HG03520 (cell line): Measurements from ENCODE around the gene KCTD7.
A peak's percentile ranks its signal among the peaks of the same experiment; 100 is the strongest.
"Not testable (repeated sequence)": the region's sequence is repeated elsewhere in the genome, so short reads cannot be mapped to it uniquely, and the experiment has no call there.

Source experiments
- ATAC-seq: cut with Tn5 transposase; IDR thresholded peaks from one replicate; pipeline ENCODE4 v1.9.1; 2021; ENCODE audit warnings: mild to moderate bottlenecking, moderate library complexity; ENCODE audit not compliant: unreplicated experiment

Gene KCTD7

DNA sequence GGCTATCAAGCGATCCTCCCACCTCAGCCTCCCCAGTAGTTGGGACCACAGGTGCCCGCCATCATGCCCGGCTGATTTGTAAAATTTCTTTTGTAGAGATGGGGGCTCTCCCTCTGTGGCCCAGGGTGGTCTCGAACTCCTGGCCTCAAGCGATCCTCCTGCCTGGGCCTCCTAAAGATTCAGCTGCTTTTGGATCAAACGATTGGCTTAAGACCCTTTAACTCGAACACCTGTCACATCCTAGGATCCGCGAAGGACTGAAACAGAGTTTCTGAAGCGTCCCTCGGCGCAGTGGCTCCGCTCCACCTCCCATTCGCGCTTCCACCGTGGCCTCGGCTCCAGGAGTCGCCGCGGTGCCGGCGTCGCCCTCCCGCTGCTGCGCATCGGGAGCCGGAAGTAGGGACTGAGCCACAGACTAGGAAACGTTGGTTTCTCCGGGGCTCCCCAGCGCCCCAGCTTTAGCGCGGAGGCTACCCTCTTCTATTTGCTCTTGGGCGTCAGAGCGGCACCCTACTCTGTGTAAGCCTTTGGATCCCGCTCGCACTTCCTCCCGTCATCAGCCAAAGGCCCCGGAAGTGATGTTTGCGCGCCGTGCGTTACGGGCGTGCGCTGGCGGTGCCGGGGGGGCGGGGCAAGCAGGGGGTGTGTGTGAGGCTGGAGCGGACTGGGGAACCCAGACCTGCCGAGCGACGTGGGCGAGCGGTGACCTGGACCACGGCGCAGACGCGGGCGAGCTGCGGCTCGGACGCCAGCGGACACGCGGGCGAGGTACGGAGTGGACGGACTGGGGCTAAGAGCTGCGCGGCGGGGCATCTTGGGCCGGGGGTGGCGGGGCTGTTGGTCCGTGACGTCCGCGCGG, 53.0 kb downstream of the KCTD7 start:
- ATAC-seq: peak; percentile 90

DNA sequence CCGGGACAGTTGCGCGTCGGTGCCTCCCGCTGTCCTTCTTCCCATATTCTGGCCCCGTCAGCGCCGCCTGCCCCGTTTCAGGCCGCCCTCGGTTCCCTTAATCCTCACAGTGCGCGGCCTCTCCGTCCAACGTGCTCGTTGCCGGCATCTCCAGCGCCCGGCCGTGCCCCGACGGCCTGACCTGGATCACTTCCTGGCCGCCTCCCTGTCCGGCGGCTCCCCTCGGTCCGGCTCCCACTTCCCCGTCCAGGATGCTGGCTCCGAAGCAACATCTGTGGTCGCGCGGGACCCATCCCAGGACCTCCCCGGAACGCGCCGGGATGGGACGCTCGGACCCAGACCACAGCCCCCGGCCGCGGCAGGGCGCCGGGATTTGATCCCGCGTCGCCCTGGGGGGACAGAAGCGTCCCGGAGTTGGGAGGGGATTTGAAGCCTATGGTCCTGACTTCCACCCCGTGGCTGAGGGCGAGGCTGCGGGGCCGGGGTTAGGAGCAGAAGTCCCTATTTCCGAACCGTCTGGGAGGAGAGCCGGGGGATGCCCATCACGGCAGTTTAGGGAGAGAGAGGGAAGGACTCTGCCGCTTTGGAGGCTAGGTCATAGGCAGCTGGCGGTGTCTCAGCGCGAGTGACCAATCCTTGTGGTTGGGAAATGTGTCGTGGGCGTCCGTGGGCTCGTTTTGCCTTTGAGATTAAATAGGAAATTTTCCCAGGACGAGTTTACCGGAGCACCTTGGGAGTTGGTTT, 53.8 kb downstream of the KCTD7 start:
- ATAC-seq: peak; percentile 17

DNA sequence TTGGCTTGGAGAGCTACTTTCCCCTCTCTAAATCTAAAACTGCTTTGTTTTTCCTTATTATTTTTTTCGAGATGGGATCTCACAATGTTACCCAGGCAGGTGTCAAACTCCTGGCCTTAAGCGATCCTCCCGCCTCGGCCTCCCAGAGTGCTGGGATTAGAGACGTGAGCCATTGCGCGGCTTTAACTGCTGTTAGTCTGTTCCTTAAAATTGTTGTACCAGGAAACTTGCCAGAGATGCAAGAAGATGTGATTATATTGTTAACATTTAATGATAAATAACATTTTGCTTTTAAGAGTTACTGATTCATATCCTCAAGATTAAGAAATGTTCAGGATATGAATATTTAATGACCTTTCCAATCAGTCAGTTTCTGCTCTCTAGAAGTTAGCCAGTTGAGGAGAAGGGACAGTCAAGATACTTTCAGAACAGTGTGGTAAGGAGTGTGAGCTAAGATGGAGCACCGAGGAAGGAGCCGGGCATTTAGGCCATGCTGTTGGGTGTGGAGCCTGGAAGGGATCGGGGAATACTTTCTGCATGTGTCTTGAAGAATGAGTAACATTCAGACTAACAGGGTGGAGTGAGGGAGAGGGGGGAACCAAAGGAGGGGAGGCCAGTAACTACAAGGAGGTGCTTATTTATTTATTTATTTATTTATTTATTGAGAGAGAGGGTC, 54.6 kb downstream of the KCTD7 start:
- ATAC-seq: not testable (repeated sequence)

DNA sequence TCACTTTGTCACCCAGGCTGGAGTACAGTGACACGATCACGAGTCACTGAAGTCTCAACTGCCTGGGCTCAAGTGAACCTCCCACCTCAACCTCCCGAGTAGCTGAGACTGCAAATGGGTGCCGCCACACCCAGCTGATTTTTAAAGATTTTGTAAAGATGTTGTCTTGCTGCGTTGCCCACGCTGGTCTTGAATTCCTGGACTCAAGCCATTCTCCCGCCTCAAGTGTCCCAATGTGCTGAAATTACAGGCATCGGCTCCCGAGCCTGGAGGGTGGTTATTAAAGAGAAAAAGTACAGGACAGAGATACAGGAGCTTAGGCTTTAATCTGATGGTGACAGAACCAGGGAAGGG, 55.1 kb downstream of the KCTD7 start:
- no peak for ATAC-seq

DNA sequence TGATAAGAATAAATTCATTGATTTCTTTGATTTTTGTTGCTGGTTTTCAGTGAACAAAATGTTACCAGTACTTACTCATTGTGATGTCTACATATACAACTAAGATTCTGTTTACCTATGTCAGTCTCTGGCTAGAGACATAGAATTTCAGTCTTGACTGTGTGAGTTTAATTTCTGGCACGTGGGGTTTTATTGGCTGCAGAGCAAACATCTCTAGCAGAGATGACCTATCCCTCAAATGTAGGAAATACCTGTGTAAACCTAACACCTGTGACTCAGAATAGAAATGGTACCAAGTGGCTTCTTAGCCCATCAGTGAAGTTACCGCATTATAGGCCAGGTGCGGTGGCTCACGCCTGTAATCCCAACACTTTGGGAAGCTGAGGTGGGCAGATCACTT, 57.0 kb downstream of the KCTD7 start:
- not testable (repeated sequence) for ATAC-seq

DNA sequence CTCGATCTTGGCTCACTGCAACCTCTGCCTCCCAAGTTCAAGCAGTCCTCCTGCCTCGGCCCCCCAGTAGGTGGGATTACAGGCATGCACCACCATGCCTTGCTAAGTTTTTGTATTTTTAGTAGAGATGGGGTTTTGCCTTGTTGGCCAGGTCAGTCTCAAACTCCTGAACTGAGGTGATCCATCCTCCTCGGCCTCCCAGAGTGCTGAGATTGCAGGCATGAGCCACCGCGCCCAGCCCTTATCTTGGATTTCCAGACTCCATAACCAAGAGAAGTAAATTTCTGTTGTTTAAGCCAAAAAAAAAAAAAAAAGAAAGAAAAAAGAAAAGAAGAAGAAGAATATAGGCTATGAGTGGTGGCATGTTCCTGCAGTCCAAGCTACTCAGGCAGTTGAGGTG, 58.5 kb downstream of the KCTD7 start:
- no peak for ATAC-seq

DNA sequence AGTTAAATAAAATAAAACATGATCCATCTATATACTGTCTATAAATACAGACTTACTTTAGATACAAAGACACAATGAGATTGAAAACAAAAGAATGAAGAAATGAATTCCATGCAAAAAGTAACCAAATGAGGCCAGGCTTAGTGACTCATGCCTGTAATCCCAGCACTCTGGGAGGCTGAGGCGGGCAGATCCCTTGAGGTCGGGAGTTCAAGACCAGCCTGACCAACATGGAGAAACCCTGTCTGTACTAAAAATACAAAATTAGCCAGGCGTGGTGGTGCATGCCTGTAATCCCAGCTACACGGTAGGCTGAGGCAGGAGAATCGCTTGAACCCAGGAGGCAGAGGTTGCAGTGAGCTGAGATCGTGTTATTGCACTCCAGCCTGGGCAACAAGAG, 59.0 kb downstream of the KCTD7 start:
- ATAC-seq: not testable (repeated sequence)

DNA sequence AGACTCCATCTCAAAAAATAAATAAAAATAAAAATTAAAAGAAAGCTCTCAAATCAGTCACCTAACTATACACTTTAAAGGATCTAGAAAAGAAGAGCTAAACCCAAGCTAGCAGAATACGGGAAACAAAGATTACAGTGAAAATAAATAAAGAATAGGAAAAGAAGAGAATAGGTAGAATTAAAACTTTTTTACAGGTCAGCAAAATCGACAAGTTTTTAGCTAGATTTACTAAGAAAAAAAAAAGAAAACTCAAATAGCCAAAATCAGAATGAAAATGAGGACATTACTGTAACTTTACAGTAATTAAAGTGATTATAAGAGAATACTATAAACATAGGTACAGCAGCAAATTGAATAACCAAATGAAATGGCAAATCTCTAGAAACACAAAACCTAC, 60.4 kb downstream of the KCTD7 start:
- ATAC-seq: no peak

DNA sequence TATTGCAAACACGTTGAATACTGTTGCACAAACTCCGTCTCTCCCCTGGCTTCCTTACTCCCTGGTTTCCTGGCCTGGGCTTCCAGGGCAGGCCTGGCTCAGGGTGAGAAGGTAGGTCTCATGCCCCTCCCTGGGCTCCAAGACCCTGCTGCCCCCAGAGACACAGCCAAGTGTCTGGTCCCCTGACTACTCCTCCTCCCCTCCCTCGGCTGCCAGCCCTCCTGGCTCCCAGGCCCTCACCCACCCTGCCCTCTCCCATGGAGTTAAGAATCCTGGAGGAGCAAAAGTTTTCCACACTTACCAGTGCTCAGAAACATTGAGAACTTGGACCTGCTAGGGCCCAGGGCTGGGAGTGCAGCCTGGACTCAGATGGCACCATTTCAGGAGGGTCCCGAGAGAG, 64.7 kb downstream of the KCTD7 start:
- ATAC-seq: no peak
